HEK293 (cell line): Measurements from ENCODE around the gene SLC9A5.

Source experiments
- BCL11A ChIP-seq: fragments of 450-650 bp; formaldehyde crosslinking; IDR thresholded peaks from 2 replicates; pipeline ENCODE4 v1.5.1; 2016; ENCODE audit warnings: low read depth, missing biosample characterization, missing genetic modification characterization
- MEIS1 ChIP-seq: sonication (generic); formaldehyde crosslinking; IDR thresholded peaks from 2 replicates; pipeline ENCODE4 v1.8.1; 2022; ENCODE audit warnings: missing genetic modification reagents, mild to moderate bottlenecking, borderline replicate concordance
- SALL2 ChIP-seq: fragments of 450-650 bp; formaldehyde crosslinking; IDR thresholded peaks from 2 replicates; pipeline ENCODE4 v1.5.0; 2017; ENCODE audit warnings: missing biosample characterization, mild to moderate bottlenecking, missing genetic modification characterization, borderline replicate concordance
- YY1 ChIP-seq: fragments of 450-650 bp; formaldehyde crosslinking; IDR thresholded peaks from 2 replicates; pipeline ENCODE4 v1.5.1; 2018; ENCODE audit warnings: missing biosample characterization, missing genetic modification characterization
- ZNF184 ChIP-seq: fragments of 450-650 bp; IDR thresholded peaks from 2 replicates; pipeline ENCODE4 v1.5.1; 2018; ENCODE audit warnings: missing biosample characterization, mild to moderate bottlenecking, missing genetic modification characterization
- ZNF221 ChIP-seq: fragments of 450-650 bp; formaldehyde crosslinking; IDR thresholded peaks from 2 replicates; pipeline ENCODE4 v1.5.1; 2017; ENCODE audit warnings: missing biosample characterization, missing genetic modification characterization, borderline replicate concordance
- ZNF311 ChIP-seq: fragments of 450-650 bp; formaldehyde crosslinking; IDR thresholded peaks from 2 replicates; pipeline ENCODE4 v1.5.1; 2017; ENCODE audit warnings: missing biosample characterization, missing genetic modification characterization, borderline replicate concordance
- ZNF510 ChIP-seq: fragments of 450-650 bp; formaldehyde crosslinking; IDR thresholded peaks from 2 replicates; pipeline ENCODE4 v1.5.1; 2018; ENCODE audit warnings: mild to moderate bottlenecking, missing genetic modification characterization, missing biosample characterization; ENCODE audit not compliant: insufficient replicate concordance
- TF ChIP-seq, protein P1 (sequence below): fragments of 450-650 bp; formaldehyde crosslinking; IDR thresholded peaks from 2 replicates; pipeline ENCODE4 v1.5.1; 2016; ENCODE audit warnings: missing biosample characterization, missing genetic modification characterization
- TF ChIP-seq, protein P2 (sequence below): fragments of 450-650 bp; formaldehyde crosslinking; IDR thresholded peaks from 2 replicates; pipeline ENCODE4 v1.5.1; 2016; ENCODE audit warnings: missing biosample characterization, missing genetic modification characterization
- TF ChIP-seq, protein P3 (sequence below): sonication (generic); formaldehyde crosslinking; IDR thresholded peaks from 2 replicates; pipeline ENCODE4 v1.8.1; 2022; ENCODE audit warnings: mild to moderate bottlenecking, moderate library complexity, missing genetic modification reagents

DNA sequence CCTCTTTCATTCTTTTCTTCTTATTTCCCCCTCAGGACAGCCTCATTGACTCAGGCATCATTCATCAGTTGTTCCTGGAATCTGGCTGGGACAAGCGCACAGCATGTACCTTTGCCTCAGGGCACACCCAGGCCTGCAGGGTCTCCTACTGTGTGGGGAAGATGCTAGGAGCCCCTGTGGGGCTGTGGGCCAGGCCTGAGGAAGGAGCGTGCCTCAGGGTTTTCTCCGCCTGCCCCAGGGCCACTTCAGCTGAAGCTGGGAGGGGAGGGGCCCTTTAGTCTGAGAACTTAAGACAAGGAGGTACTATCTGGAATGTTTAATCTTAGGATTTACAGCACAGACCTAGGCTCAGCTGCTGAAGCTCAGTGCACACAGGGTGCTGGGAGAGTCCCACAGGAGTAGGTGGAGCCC lies 41.9 kb upstream of the SLC9A5 start:
- TF ChIP-seq, protein P1, sequence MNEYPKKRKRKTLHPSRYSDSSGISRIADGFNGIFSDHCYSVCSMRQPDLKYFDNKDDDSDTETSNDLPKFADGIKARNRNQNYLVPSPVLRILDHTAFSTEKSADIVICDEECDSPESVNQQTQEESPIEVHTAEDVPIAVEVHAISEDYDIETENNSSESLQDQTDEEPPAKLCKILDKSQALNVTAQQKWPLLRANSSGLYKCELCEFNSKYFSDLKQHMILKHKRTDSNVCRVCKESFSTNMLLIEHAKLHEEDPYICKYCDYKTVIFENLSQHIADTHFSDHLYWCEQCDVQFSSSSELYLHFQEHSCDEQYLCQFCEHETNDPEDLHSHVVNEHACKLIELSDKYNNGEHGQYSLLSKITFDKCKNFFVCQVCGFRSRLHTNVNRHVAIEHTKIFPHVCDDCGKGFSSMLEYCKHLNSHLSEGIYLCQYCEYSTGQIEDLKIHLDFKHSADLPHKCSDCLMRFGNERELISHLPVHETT (tag by site-specific recombination), result no peak
- TF ChIP-seq ZNF221 (tag by site-specific recombination) (no peak), ZNF184 (no peak), SALL2 (tag by site-specific recombination) (no peak), ZNF311 (tag by site-specific recombination) (no peak), YY1 (tag by site-specific recombination) (no peak), BCL11A (tag by site-specific recombination) (no peak), MEIS1 (CRISPR knock-in tag) (no peak), ZNF510 (tag by site-specific recombination) (no peak)
- TF ChIP-seq, protein P2, sequence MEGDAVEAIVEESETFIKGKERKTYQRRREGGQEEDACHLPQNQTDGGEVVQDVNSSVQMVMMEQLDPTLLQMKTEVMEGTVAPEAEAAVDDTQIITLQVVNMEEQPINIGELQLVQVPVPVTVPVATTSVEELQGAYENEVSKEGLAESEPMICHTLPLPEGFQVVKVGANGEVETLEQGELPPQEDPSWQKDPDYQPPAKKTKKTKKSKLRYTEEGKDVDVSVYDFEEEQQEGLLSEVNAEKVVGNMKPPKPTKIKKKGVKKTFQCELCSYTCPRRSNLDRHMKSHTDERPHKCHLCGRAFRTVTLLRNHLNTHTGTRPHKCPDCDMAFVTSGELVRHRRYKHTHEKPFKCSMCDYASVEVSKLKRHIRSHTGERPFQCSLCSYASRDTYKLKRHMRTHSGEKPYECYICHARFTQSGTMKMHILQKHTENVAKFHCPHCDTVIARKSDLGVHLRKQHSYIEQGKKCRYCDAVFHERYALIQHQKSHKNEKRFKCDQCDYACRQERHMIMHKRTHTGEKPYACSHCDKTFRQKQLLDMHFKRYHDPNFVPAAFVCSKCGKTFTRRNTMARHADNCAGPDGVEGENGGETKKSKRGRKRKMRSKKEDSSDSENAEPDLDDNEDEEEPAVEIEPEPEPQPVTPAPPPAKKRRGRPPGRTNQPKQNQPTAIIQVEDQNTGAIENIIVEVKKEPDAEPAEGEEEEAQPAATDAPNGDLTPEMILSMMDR (tag by site-specific recombination), result no peak
- TF ChIP-seq, protein P3, sequence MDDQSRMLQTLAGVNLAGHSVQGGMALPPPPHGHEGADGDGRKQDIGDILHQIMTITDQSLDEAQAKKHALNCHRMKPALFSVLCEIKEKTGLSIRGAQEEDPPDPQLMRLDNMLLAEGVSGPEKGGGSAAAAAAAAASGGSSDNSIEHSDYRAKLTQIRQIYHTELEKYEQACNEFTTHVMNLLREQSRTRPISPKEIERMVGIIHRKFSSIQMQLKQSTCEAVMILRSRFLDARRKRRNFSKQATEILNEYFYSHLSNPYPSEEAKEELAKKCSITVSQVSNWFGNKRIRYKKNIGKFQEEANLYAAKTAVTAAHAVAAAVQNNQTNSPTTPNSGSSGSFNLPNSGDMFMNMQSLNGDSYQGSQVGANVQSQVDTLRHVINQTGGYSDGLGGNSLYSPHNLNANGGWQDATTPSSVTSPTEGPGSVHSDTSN (CRISPR knock-in tag), result no peak
